A673 (cell line): ENCODE measurements around the gene FAM24A. TPM values are rescaled to one million over a fixed set of nuclear protein-coding genes. Genes with fewer than 3 reads are reported as not detected.

Source experiments
- BruUV-seq: library from RNA; stranded (reverse); fragments of 400-500 nt; replicated peaks from 2 replicates; lab custom pipeline; 2021; lab: Mats Ljungman, UMichigan
- CTCF ChIA-PET: fragments of 300-600 bp; sonication (Branson Sonifier 250); formaldehyde crosslinking; loops from one replicate; lab custom pipeline; 2022; ENCODE audit warnings: antibody characterized with exemption; lab: Charles Lee
- POLR2A ChIA-PET: fragments of 300-600 bp; sonication (Branson Sonifier 250); formaldehyde crosslinking; loops from one replicate; lab custom pipeline; 2022; ENCODE audit warnings: antibody characterized with exemption; ENCODE audit not compliant: low non-redundant PET; lab: Charles Lee
- DNase-seq: peaks from one replicate; pipeline ENCODE4 v3.0.0-alpha.2; 2015; ENCODE audit warnings: low spot score
- H3K27ac ChIP-seq: fragments of 200-600 bp; sonication (generic); 2 replicates; pipeline ENCODE4 v1.5.1; 2016; ENCODE audit warnings: mixed run types, low read depth, mild to moderate bottlenecking, mixed read lengths, antibody characterized with exemption, low read length; ENCODE audit not compliant: poor library complexity, severe bottlenecking
- H3K27me3 ChIP-seq: fragments of 200-600 bp; sonication (generic); replicated peaks from 2 replicates; pipeline ENCODE4 v1.6.1; 2017; ENCODE audit warnings: mixed run types, low read depth, mild to moderate bottlenecking, mixed read lengths, antibody characterized with exemption, low read length; ENCODE audit not compliant: insufficient read depth, poor library complexity
- H3K36me3 ChIP-seq: fragments of 200-600 bp; sonication (generic); 2 replicates; pipeline ENCODE4 v1.6.1; 2016; ENCODE audit warnings: mixed run types, mild to moderate bottlenecking, mixed read lengths, antibody characterized with exemption, low read length; ENCODE audit not compliant: insufficient read depth, poor library complexity, severe bottlenecking
- H3K4me1 ChIP-seq: fragments of 200-600 bp; sonication (generic); 2 replicates; pipeline ENCODE4 v1.6.1; 2017; ENCODE audit warnings: mixed run types, mild to moderate bottlenecking, mixed read lengths, antibody characterized with exemption, low read length; ENCODE audit not compliant: insufficient read depth, poor library complexity, severe bottlenecking
- H3K4me3 ChIP-seq: fragments of 200-600 bp; sonication (generic); 2 replicates; pipeline ENCODE4 v1.5.1; 2016; ENCODE audit warnings: low read depth, mixed run types, mild to moderate bottlenecking, mixed read lengths, low read length; ENCODE audit not compliant: poor library complexity, severe bottlenecking
- H3K9me3 ChIP-seq: fragments of 200-600 bp; sonication (generic); 2 replicates; pipeline ENCODE4 v1.6.1; 2016; ENCODE audit warnings: mixed run types, low read depth, mild to moderate bottlenecking, mixed read lengths, antibody characterized with exemption, low read length; ENCODE audit not compliant: poor library complexity, severe bottlenecking
- CTCF ChIP-seq: fragments of 300-800, 200-600 bp; sonication (generic); conservative IDR thresholded peaks from 2 replicates; pipeline ENCODE4 v1.5.1; 2017; ENCODE audit warnings: low read depth, mild to moderate bottlenecking, antibody characterized with exemption, low read length, moderate library complexity, mixed read lengths
- EZH2 ChIP-seq: fragments of 200-600 bp; sonication (generic); IDR thresholded peaks from 2 replicates; pipeline ENCODE4 v1.6.1; 2017; ENCODE audit warnings: borderline replicate concordance, low read depth, mild to moderate bottlenecking, mixed read lengths, antibody characterized with exemption, low read length; ENCODE audit not compliant: poor library complexity, severe bottlenecking
- intact Hi-C: fragments of 100-400 bp; cut with micrococcal nuclease; formaldehyde crosslinking; loops from one replicate; pipeline ENCODE4 v1.10.0; 2022; ENCODE audit not compliant: unreplicated experiment
- total RNA-seq: library from RNA; stranded (reverse); gene quantifications from 2 replicates; pipeline ENCODE4 v1.2.3, GENCODE V29; 2021

FAM24A gene
- total RNA-seq, 1 experiment from 2014 or later = not detected

- intact Hi-C loops = no loop called here
- Histone ChIP-seq H3K9me3 (no peaks in the 10 kb centered on the region), H3K27me3 (no peaks in the 10 kb centered on the region), H3K4me1 (no peaks in the 10 kb centered on the region), H3K4me3 (no peak overlapping the region), H3K27ac (no peak overlapping the region), H3K36me3 (no peaks in the 10 kb centered on the region)
- ChIA-PET CTCF (no interaction called here), POLR2A (no interaction called here)
- no peak for DNase-seq
- no TSS peak for BruUV-seq
- TF ChIP-seq CTCF (no peak), EZH2 (no peak)
Measured at GRCh38 chr10:122949296-122949695, 38.9 kb downstream of the FAM24A start.

GRCh38 chr10:122953902-122954730 is 43.7 kb downstream of the FAM24A start, which contains the start of gene C10orf88:
TSS of gene C10orf88 (minus strand) at chr10:122954227. CDS start at chr10:122954178, 49 bp downstream.
- CTCF ChIA-PET = no interaction called here
- TF ChIP-seq EZH2 (no peak), CTCF (no peak)
- peak; percentile 99 for DNase-seq
- BruUV-seq = no TSS peak
- no peaks in the 10 kb centered on the region for H3K27me3 ChIP-seq
- H3K9me3 ChIP-seq = peaks cover 6% of the 10 kb centered on the region
- H3K36me3 ChIP-seq = no peaks in the 10 kb centered on the region
- peak within 1 kb of the TSS; percentile 93 for H3K27ac ChIP-seq
- peak within 1 kb of the TSS; percentile 91 for H3K4me3 ChIP-seq
- intact Hi-C loops = no loop called here
- POLR2A ChIA-PET = no interaction called here
- no peaks in the 10 kb centered on the region for H3K4me1 ChIP-seq

- intact Hi-C loops = no loop called here
- Histone ChIP-seq H3K9me3 (peaks cover 6% of the 10 kb centered on the region), H3K27me3 (no peaks in the 10 kb centered on the region), H3K4me1 (no peaks in the 10 kb centered on the region), H3K27ac (no peak overlapping the region), H3K4me3 (peak overlapping the region; percentile 91), H3K36me3 (no peaks in the 10 kb centered on the region)
- TF ChIP-seq CTCF = no peak
- TF ChIP-seq EZH2 = no peak
- TSS peak; percentile 66 for BruUV-seq
- DNase-seq = no peak
- POLR2A ChIA-PET = no interaction called here
- CTCF ChIA-PET = no interaction called here
Measured at GRCh38 chr10:122954731-122955050, 44.3 kb downstream of the FAM24A start.
